GM21390 (cell line): ENCODE results near the gene CDH8.
"Not testable (repeated sequence)": the region's sequence is repeated elsewhere in the genome, so short reads cannot be mapped to it uniquely, and the experiment has no call there.

Experiments
- ATAC-seq: cut with Tn5 transposase; IDR thresholded peaks from one replicate; pipeline ENCODE4 v1.9.1; 2021; ENCODE audit not compliant: unreplicated experiment

The CDH8 gene

DNA sequence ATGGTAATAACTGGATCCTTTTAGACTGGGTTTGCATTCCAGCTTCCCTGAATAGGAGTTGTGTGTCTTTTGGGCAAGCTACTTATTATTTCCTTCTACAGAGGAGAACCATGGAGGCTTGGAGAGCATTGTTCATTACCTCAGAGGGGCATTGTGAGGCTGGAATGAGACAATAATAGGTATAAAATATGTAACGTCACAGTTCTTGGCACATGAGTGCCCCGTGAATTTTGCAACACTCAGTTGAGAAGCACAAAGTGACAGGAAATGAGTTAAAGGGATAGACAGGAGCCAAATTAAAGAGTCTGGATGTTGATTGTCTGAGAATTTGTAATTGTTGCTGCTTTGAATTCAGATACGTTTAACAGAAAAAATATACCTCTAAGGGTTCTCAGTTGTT is 92.2 kb downstream of the CDH8 start:
- ATAC-seq: no peak

DNA sequence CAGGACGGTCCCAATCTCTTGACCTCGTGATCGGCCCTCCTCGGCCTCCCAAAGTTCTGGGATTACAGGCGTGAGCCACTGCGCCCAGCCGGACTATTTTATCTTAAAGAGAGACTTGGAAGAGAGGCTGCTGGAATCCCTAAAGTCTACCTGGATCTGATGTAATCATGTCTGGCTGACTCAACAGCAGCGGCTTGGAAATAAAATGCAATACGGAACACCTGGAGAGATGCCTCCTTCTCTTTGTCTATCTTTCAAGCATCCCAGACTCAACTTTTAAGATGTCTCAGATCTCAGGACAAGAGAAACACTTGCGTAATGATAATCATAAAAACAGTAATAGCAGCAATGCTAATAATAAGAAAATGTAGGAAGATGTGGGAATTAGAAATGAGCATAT is 95.6 kb downstream of the CDH8 start:
- no peak for ATAC-seq

DNA sequence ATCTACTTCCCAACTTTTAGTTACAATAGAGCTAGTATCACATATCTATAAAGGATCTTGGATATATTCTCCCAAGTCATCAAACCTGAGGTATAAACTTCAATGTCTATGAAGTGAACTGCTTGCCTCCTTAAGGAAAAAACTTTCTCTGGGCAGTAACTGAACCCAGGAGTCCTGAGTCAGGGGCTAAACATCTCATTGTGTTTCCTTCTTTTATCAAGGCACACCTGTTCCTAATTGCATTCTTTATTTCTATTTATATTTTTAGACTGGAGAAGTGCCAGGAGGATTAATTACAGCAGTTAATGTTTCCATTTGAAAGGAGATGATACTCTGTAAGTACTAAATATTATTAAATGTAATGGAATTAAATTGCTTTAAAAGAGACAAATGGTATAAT is 98.6 kb downstream of the CDH8 start:
- ATAC-seq: no peak

DNA sequence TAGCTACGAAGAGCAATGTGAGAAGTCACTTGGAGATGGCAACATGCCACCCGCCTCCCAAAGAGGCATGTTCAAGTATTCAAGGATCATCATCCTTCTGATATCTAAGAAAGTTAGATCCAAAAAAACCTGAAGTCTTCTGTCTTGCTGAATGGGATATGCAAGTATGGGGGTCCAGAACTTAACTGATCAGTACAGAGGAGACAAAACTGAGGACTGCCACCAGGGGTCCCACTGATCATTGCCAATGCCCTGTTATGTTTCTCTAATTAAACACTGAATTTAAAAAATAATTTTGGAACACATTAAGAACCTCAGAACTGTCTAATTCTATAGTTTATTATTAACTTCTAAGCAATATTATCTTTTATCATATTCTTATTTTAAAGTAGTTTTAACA is 99.7 kb downstream of the CDH8 start:
- no peak for ATAC-seq

DNA sequence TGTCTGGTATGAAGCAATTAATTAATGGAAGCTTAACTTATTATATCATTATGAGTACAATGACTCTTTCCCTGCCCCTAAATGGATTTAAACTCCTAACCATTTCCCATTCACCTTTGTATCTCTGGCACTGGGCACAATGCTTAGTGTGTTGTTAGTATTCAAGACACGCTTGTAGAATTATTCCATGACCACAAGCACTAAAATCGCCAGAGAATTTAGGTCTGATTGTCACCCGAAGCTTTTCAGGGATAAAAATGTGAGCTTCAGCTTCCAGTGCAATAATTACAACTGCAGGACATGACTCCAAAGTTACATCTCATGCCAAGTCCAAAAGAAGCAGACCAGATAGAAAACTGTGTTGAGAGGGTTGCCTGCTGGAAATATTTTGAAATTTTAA is 101.6 kb downstream of the CDH8 start:
- ATAC-seq: no peak

DNA sequence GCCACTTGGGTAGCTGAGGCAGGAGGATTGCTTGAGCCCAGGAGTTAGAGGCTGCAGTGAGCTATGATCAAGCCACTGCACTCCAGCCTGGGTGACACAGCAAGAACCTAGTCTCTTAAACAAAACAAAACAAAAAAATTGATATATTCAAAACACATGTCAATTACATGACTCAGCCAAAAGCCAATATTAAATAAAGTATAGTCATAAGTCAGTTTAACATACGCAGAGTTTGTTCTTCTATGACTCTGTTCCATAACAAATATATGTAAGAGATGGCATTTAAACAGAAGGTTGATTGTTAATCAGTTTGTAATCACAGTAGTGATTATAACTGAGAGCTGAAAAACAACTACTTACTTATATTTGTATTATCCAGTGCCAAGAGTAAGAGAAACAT is 106.5 kb downstream of the CDH8 start:
- no peak for ATAC-seq

DNA sequence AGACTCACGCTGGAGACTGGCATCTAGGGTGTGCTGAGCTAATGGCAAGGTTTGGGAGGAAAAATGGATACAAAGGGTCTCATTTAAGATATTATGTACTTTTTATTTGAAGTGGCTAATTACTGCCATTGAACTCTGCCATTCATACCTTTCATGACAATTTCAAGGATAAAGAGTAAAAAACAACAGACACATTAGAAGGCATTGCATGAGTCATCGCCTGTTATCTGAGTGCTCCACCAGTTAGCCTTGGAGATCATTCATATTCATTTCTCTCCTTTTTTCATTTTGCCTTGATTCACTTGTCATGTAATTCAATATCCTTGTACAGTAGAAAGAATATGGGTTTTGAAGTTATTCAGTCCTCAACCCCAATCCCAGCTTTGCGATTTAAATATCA is 109.5 kb downstream of the CDH8 start:
- ATAC-seq: no peak

DNA sequence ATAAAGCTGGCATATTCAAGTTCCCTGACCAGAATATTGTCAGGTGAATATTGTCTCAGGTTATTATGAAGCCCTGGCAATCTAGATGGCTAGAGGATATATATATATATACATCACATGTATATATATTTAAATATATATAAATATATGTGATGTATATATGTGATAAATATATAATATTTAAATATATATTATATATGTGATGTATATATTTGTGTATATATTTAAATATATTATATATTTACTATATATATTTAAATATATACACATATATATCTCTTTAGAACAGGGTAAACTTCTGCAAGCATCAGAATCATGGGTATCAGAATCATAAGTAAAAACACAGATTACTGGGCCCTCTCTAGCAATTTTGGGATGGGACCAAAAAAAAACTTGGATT is 112.6 kb downstream of the CDH8 start:
- ATAC-seq: no peak

DNA sequence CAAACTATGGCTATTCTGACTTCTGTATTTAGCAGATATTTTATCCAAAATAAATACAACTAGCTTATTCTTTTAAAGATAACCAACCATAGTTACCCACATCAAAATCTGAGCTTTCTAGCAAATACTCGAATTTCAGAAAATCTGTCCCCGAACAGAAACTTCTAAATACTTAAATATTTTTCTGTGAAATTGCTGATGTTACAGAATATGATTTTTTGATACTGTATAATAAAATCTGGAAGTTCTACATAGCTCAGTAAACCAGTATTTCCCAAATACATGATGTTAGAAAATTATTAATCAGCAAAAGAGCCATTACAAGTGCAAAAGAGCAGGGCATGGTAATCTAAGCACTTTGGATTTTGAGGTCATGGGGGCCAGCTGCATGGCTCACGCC is 114.9 kb downstream of the CDH8 start:
- ATAC-seq: no peak

DNA sequence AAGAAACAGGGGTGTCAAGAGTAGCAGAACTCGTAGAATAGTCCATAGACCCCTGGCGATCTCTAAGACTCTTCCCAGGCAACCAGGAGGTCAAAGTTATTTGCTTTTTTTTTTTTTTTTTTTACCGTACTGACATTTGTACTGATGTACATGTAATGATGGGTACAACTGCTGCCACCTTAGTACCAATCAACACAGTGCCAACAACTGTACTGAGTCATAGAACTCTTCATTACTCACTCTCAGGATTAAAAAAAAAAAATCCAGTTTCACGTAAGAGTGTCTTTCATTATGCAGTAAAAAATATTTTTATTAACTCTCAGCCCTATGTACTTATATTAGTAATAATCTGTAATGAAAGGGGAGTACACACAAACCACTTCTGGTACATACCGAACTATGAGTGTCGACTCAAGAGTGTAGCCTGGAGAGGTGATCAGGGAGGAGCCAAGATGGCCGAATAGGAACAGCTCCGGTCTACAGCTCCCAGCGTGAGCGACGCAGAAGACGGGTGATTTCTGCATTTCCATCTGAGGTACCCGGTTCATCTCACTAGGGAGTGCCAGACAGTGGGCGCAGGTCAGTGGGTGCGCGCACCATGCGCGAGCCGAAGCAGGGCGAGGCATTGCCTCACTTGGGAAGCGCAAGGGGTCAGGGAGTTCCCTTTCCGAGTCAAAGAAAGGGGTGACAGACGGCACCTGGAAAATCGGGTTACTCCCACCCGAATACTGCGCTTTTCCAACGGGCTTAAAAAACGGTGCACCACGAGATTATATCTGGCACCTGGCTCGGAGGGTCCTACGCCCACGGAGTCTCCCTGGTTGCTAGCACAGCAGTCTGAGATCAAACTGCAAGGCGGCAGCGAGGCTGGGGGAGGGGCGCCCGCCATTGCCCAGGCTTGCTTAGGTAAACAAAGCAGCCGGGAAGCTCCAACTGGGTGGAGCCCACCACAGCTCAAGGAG is 118.1 kb downstream of the CDH8 start:
- ATAC-seq: not testable (repeated sequence)

DNA sequence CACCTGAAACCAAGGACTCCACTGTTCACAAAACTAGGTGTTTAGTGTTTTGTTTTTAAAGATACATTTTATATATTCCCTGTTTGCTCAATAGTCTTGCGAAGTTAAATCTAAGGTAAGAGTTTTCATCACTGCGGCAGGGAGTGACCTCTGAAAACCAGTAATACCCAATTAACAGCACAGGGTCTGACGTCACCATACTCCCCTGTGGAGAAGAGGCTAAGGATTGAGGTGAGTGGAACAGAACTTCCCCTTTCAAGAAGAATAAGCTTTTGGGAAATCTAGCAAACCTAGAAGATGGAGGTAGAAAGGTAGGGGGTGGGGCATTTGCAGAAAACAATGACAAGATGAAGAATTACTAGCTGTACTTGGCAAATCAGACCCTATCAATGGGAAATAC is 120.7 kb downstream of the CDH8 start:
- no peak for ATAC-seq

DNA sequence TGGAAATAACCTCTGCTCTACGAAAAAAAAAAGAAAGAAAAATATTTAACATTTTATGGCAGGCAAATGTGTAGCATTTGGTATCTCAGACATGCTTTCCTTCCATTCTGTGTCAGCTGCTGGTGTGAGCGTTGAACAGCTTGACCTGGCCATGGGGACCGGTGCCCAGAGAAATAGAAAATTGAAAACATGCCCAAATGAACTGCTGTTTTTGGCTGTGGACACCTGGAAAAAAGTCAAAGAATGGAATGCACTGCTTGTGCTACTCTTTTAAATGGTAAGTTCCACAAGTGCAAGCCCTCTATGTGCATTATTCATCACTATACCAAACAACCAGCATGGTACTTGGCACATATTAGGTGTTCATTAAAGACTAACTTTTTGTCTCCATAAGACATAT is 127.2 kb downstream of the CDH8 start:
- ATAC-seq: no peak

DNA sequence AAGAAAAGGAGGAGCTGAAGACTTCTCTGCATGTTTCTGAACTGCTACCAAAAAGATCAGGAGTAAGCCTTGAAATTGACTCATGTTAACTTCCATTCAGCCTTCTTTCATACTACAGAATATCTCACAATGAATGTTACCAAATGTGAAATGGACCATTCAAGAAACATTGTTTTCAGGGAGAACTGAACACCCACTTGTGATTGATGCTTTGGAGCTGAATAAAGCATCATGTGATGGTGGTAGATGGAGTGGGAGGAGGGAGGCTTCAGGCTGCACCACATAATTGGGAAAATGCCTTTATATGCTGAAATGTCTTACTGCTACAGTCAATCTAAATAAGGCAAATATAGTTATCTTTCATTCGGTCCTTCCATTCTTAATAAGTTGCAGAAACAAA is 127.8 kb downstream of the CDH8 start:
- no peak for ATAC-seq

DNA sequence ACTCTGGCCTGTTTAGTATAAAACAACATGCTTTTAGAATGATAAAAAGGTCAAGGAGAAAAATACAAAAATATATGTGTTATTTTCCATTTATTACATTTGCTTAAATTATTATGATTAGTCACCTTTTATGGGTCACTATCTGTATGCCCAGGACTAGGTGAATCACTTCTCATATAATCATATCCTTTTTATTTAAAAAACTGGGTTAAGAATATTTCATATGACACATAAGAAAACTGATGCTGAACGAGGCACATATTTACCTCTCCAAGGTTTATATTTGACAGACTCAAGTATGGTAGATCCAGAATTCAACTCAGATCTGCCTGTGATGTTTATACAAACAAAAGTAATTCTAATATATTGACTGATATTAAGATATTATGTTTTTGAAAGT is 134.5 kb downstream of the CDH8 start:
- no peak for ATAC-seq

DNA sequence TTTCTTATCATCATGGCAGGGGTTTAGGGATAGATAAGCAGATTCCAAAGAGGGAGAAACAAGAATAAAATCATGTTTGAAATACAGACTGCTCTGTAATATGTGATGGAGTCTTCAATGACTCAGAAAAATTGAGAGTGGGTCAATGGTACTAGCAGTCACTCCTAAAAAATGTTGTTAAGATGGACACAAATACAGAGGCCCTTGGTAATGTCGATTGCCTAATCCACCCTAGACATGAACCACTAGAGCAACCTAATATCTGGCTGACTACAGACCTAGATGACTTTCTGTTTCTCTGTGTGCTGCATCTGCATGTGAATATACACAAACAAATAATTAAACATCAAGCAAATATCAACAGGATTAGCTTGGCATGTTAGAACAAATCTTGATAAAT is 135.8 kb downstream of the CDH8 start:
- no peak for ATAC-seq

DNA sequence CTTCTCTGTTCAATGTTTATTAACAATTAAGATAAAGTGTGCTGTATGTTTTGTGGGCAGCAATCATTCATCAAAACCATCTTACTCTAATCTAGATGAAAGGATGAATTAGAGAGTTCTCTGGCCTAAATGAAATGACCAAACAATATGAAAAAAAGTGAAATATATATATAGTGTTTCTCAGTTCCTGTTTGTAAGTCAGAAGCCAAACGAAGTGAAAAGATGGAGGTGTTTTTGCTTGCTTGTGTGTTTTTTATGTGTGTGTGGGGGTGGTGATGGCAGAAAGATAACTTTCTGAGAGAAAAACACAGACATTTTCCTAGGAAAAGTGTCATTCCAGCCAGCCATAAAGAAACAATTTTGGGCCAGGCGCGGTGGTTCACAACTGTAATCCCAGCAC is 138.6 kb downstream of the CDH8 start:
- no peak for ATAC-seq

DNA sequence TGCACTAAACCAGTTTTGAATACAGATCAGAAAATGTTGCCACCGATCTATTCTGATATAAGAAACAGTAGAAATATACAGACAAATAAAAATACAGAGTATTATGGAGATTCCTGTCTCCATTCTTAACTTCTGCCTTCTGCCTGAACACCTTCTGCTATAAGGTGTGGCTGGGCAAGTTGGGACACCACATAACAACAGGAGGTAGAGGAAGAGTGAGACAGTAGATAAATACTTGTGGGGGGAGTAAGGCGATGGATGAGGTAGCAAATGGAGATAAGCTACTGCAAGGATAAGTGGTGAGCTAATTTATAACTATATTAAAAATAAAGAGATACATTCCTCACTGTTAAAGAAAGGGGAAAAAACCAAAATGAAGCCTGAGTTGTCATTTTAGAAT is 143.7 kb downstream of the CDH8 start:
- ATAC-seq: no peak

DNA sequence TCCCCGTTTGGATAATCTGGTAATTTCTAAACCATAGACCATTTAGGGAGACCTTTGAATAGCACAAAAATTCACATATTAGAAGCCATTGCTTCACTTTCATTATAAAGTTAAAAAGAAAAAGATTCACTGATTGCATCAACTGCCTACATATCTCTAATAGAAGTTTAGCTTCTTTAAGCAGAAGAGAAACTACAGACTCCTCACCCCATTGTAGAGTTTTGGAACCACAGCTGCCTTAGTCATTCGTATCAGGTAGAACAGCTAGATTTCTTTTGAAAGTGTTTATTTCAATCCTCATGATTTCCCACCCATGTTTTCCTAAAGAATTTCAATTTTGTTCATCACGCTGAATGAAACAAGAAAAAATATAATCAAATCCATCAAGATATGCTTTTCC is 144.8 kb downstream of the CDH8 start:
- ATAC-seq: no peak

DNA sequence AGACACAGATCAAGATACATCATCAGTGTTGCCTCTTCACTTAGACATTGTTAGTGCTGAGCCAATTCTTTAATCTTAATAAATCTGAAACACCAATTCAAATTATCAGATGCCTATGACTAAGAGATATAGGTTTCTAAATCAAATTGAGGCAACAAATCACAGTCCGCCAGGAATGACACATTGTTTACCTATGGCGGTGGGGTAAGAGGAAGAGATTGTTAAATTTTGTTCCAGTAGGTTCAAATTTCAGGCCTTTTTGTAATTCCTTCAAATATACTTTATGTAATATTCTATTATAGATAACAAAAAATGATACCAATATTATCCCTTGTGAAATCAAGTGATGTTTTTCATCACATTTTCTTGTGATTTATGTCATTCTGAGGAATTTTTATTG is 145.9 kb downstream of the CDH8 start:
- ATAC-seq: no peak

DNA sequence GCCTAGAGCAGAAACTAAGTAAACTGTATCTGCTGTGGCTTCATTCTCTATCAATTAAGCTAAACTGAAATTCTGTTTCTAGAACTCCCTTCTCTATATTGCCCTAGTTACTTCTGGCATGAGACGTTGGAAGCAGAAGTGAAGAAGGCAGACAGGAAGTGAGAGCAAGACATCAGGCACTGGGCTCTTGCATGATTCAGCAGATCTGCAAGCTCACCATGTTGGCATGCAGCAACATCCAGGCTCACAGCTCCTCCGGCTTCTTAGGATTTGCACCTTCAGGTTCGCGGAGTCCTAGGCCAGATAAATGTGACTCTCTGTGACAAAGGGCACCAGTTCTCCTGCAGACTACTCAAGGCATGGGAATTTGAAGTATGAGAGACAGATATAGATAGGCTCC is 148.3 kb downstream of the CDH8 start:
- no peak for ATAC-seq

DNA sequence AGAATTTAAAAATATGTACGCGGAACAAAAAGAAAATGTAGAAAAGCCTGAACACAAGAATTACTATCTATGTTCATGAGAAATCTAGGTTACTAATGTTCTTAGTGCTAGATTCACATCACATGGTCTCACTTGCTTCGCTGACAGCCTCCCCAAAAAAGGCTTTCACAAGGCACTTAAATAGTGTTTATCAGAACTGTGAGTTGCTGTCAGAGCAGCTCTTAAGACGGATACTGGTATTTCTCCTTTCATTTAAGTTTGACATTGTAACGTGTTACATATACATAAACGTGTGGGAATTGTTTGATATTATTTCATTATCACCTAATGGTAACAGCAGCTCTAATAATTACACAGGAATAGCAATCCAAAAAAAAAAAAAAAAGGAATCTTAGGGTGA is 150.9 kb downstream of the CDH8 start:
- no peak for ATAC-seq

DNA sequence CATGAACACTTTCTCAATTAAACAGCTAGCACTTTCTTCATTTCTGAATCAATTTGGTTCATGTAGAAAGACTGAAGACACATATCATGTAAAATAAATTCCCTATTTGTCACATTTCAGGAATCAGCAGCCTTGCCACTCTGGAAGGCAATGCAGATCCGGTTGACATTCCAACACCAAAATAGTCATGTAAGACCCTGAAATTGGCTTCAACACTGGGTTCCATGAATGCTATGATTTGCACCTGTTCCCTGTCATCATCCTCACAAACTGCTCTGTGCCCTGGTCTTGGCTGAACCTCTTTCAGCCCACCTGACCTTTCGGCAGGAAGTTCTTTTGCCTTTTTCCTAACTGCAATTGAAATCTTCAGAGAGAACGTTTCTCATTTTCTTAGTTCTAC is 156.9 kb downstream of the CDH8 start:
- no peak for ATAC-seq

DNA sequence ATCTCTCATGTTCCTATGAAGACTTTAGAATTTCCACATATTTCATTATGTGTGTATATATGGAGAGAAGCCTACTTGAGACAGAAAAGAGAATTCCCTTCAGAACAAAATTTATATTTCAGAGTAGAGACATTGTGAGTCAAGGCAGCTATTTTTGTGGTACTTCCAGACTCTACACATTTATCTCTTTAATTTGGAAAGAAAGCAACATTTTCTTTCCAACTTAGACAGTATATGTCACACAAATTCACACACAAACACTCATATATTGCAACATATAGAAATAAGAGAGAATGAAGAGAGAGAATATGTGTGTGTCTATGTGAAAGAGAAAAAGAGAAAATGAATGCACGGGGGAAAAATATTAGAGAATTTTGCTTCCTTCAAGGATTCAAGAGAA is 158.8 kb downstream of the CDH8 start:
- ATAC-seq: no peak
